ENCODE results near the gene PNLIPRP2.

Gene PNLIPRP2

GRCh38 chr10:116589926-116590325, 30.8 kb upstream of the PNLIPRP2 start:
- Histone ChIP-seq H3K18ac (ENCODE audit: low read length) (no peak overlapping the region), H3K23ac (ENCODE audit: low read length) (no peak overlapping the region), H3K9me3 (ENCODE audit: insufficient read depth, low read depth, low read length) (peaks cover 2% of the 10 kb centered on the region), H3K14ac (ENCODE audit: low read length) (no peak overlapping the region), H2AK5ac (ENCODE audit: low read length) (no peak overlapping the region), H4K12ac (ENCODE audit: low read depth, low read length) (no peak overlapping the region), H3K27ac (ENCODE audit: low read depth, low read length) (no peak overlapping the region), H2BK120ac (ENCODE audit: insufficient read depth, low read length, poor library complexity) (no peak overlapping the region), H3K4me3 (ENCODE audit: low read depth, low read length) (no peak overlapping the region), H2BK5ac (ENCODE audit: low read depth, low read length, poor library complexity) (no peak overlapping the region), H3K27me3 (ENCODE audit: insufficient read depth, low read length) (no peaks in the 10 kb centered on the region), H3K79me2 (ENCODE audit: control insufficient read depth, insufficient read depth, low read length, poor library complexity) (no peaks in the 10 kb centered on the region), H3K36me3 (ENCODE audit: control insufficient read depth in 1 of 2, insufficient read depth in 2 of 2, low read length in 2 of 2) (no peaks in the 10 kb centered on the region), H3K4ac (ENCODE audit: low read depth, low read length) (no peak overlapping the region), H3K4me2 (ENCODE audit: low read length) (no peak overlapping the region), H3K79me1 (ENCODE audit: low read length) (no peaks in the 10 kb centered on the region), H3K9ac (ENCODE audit: low read length) (no peak overlapping the region), H4K8ac (ENCODE audit: low read depth, low read length) (no peak overlapping the region), H2BK12ac (ENCODE audit: low read length) (no peak overlapping the region), H3K4me1 (ENCODE audit: control insufficient read depth in 1 of 2, insufficient read depth in 2 of 2, low read length in 2 of 2) (no peaks in the 10 kb centered on the region), H2AFZ (ENCODE audit: insufficient read depth, low read length, poor library complexity) (no peak overlapping the region), H4K91ac (ENCODE audit: low read depth, low read length) (no peak overlapping the region)
- no peak for DNase-seq
- no CpG with 5 or more reads among the region's 2 CpGs for WGBS (ENCODE audit: extremely low coverage, insufficient coverage, insufficient read length)

- Histone ChIP-seq H3K9me3 (ENCODE audit: insufficient read depth, low read depth, low read length) (peaks cover 2% of the 10 kb centered on the region), H2AFZ (ENCODE audit: insufficient read depth, low read length, poor library complexity) (no peak within 1 kb of the TSS), H3K23ac (ENCODE audit: low read length) (no peak within 1 kb of the TSS), H3K79me1 (ENCODE audit: low read length) (no peaks in the 10 kb centered on the region), H3K27me3 (ENCODE audit: insufficient read depth, low read length) (no peaks in the 10 kb centered on the region), H3K4ac (ENCODE audit: low read depth, low read length) (no peak within 1 kb of the TSS), H2BK120ac (ENCODE audit: insufficient read depth, low read length, poor library complexity) (no peak within 1 kb of the TSS), H3K27ac (ENCODE audit: low read depth, low read length) (no peak within 1 kb of the TSS), H3K4me3 (ENCODE audit: low read depth, low read length) (no peak within 1 kb of the TSS), H3K4me1 (ENCODE audit: control insufficient read depth in 1 of 2, insufficient read depth in 2 of 2, low read length in 2 of 2) (no peaks in the 10 kb centered on the region), H3K79me2 (ENCODE audit: control insufficient read depth, insufficient read depth, low read length, poor library complexity) (no peaks in the 10 kb centered on the region), H3K9ac (ENCODE audit: low read length) (no peak within 1 kb of the TSS), H4K8ac (ENCODE audit: low read depth, low read length) (no peak within 1 kb of the TSS), H2BK5ac (ENCODE audit: low read depth, low read length, poor library complexity) (no peak within 1 kb of the TSS), H3K18ac (ENCODE audit: low read length) (no peak within 1 kb of the TSS), H2BK12ac (ENCODE audit: low read length) (no peak within 1 kb of the TSS), H4K91ac (ENCODE audit: low read depth, low read length) (no peak within 1 kb of the TSS), H3K14ac (ENCODE audit: low read length) (no peak within 1 kb of the TSS), H4K12ac (ENCODE audit: low read depth, low read length) (no peak within 1 kb of the TSS), H3K36me3 (ENCODE audit: control insufficient read depth in 1 of 2, insufficient read depth in 2 of 2, low read length in 2 of 2) (no peaks in the 10 kb centered on the region), H3K4me2 (ENCODE audit: low read length) (no peak within 1 kb of the TSS), H2AK5ac (ENCODE audit: low read length) (no peak within 1 kb of the TSS)
- DNase-seq, result no peak
- WGBS (ENCODE audit: extremely low coverage, insufficient coverage, insufficient read length), result no CpG with 5 or more reads among the region's 9 CpGs
These were observed 29.9 kb upstream of the PNLIPRP2 start, which contains the start of gene PNLIPRP1 for GRCh38 chr10:116590590-116591444. Gene PNLIPRP1, plus strand, starts transcription at chr10:116590959. Its CDS starts 171 bp downstream, at chr10:116591130.

DNA sequence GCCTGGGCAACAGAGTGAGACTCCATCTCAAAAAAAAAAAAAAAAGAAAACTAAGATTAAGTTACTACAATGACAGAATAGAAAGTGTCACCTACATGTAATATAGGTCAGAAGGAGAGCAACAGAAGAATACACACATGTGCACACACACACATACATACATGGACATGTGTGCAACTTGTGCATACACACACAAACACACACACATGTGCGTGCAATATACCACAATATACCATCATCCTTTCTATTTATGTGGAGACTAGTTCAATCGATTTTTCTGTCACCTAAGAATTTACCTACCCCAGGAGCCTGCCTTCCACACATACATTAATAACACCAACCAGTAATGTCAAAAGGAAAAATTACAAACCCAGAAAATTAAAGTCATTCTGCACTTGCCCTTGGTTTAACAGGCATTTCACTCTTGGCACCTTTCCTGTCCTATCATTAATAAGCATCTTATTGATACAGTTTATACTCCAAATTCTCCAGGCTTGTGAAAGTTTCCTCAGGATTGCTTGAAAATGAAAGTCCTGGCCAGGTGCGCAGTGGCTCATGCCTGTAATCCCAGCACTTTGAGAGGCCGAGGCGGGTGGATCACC, 27.5 kb upstream of the PNLIPRP2 start:
- H2BK5ac ChIP-seq (ENCODE audit: low read depth, low read length, poor library complexity), result no peak overlapping the region
- no peaks in the 10 kb centered on the region for H3K79me2 ChIP-seq (ENCODE audit: control insufficient read depth, insufficient read depth, low read length, poor library complexity)
- H3K36me3 ChIP-seq (ENCODE audit: control insufficient read depth in 1 of 2, insufficient read depth in 2 of 2, low read length in 2 of 2), result no peaks in the 10 kb centered on the region
- WGBS (ENCODE audit: extremely low coverage, insufficient coverage, insufficient read length), result no CpG with 5 or more reads among the region's 5 CpGs
- no peak overlapping the region for H2BK120ac ChIP-seq (ENCODE audit: insufficient read depth, low read length, poor library complexity)
- H3K4me3 ChIP-seq (ENCODE audit: low read depth, low read length), result no peak overlapping the region
- no peak overlapping the region for H3K23ac ChIP-seq (ENCODE audit: low read length)
- no peak overlapping the region for H4K91ac ChIP-seq (ENCODE audit: low read depth, low read length)
- H3K4me1 ChIP-seq (ENCODE audit: control insufficient read depth in 1 of 2, insufficient read depth in 2 of 2, low read length in 2 of 2), result no peaks in the 10 kb centered on the region
- H2AK5ac ChIP-seq (ENCODE audit: low read length), result no peak overlapping the region
- no peak overlapping the region for H3K14ac ChIP-seq (ENCODE audit: low read length)
- no peaks in the 10 kb centered on the region for H3K79me1 ChIP-seq (ENCODE audit: low read length)
- H3K4me2 ChIP-seq (ENCODE audit: low read length), result no peak overlapping the region
- DNase-seq, result no peak
- H3K9ac ChIP-seq (ENCODE audit: low read length), result no peak overlapping the region
- no peak overlapping the region for H4K8ac ChIP-seq (ENCODE audit: low read depth, low read length)
- no peak overlapping the region for H3K4ac ChIP-seq (ENCODE audit: low read depth, low read length)
- no peak overlapping the region for H3K18ac ChIP-seq (ENCODE audit: low read length)
- no peaks in the 10 kb centered on the region for H3K27me3 ChIP-seq (ENCODE audit: insufficient read depth, low read length)
- peaks cover 5% of the 10 kb centered on the region for H3K9me3 ChIP-seq (ENCODE audit: insufficient read depth, low read depth, low read length)
- no peak overlapping the region for H4K12ac ChIP-seq (ENCODE audit: low read depth, low read length)
- no peak overlapping the region for H3K27ac ChIP-seq (ENCODE audit: low read depth, low read length)
- H2BK12ac ChIP-seq (ENCODE audit: low read length), result no peak overlapping the region
- no peak overlapping the region for H2AFZ ChIP-seq (ENCODE audit: insufficient read depth, low read length, poor library complexity)

DNA sequence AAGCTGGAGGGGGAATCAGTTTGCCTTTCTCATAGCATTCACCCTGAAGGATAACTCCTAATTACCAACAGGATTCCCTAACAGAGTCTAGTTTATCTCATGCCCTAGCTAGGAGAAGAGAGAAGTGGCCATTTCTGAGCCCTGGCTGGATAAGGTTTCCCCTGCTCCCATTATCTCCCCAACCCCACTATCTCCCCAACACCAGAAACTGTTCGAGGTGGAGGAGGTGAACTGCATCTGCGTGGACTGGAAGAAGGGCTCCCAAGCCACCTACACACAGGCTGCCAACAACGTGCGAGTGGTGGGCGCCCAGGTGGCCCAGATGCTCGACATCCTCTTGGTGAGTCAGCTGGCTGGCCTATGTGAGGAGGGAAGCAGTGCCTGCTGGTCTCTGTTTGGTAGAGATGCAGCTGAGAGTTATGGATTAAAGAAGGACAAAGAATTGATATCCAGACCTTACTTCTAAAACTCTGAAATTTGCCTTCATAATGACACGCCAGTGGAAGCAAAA, 26.2 kb upstream of the PNLIPRP2 start:
- no peak overlapping the region for H4K91ac ChIP-seq (ENCODE audit: low read depth, low read length)
- H3K36me3 ChIP-seq (ENCODE audit: control insufficient read depth in 1 of 2, insufficient read depth in 2 of 2, low read length in 2 of 2), result no peaks in the 10 kb centered on the region
- H3K9me3 ChIP-seq (ENCODE audit: insufficient read depth, low read depth, low read length), result peaks cover 5% of the 10 kb centered on the region
- H3K27ac ChIP-seq (ENCODE audit: low read depth, low read length), result no peak overlapping the region
- H3K79me2 ChIP-seq (ENCODE audit: control insufficient read depth, insufficient read depth, low read length, poor library complexity), result no peaks in the 10 kb centered on the region
- no peak overlapping the region for H3K18ac ChIP-seq (ENCODE audit: low read length)
- no peak overlapping the region for H4K8ac ChIP-seq (ENCODE audit: low read depth, low read length)
- DNase-seq, result no peak
- H2BK5ac ChIP-seq (ENCODE audit: low read depth, low read length, poor library complexity), result no peak overlapping the region
- no peak overlapping the region for H4K12ac ChIP-seq (ENCODE audit: low read depth, low read length)
- no peak overlapping the region for H3K23ac ChIP-seq (ENCODE audit: low read length)
- H3K14ac ChIP-seq (ENCODE audit: low read length), result no peak overlapping the region
- H3K9ac ChIP-seq (ENCODE audit: low read length), result no peak overlapping the region
- no peak overlapping the region for H3K4ac ChIP-seq (ENCODE audit: low read depth, low read length)
- no peaks in the 10 kb centered on the region for H3K79me1 ChIP-seq (ENCODE audit: low read length)
- H3K4me3 ChIP-seq (ENCODE audit: low read depth, low read length), result no peak overlapping the region
- no peaks in the 10 kb centered on the region for H3K27me3 ChIP-seq (ENCODE audit: insufficient read depth, low read length)
- no peak overlapping the region for H2AK5ac ChIP-seq (ENCODE audit: low read length)
- no CpG with 5 or more reads among the region's 7 CpGs for WGBS (ENCODE audit: extremely low coverage, insufficient coverage, insufficient read length)
- no peaks in the 10 kb centered on the region for H3K4me1 ChIP-seq (ENCODE audit: control insufficient read depth in 1 of 2, insufficient read depth in 2 of 2, low read length in 2 of 2)
- no peak overlapping the region for H2AFZ ChIP-seq (ENCODE audit: insufficient read depth, low read length, poor library complexity)
- H3K4me2 ChIP-seq (ENCODE audit: low read length), result no peak overlapping the region
- H2BK120ac ChIP-seq (ENCODE audit: insufficient read depth, low read length, poor library complexity), result no peak overlapping the region
- no peak overlapping the region for H2BK12ac ChIP-seq (ENCODE audit: low read length)
